ENCODE results near the gene TSEN54.

GRCh38 chr17:75491680-75492079 is 24.6 kb upstream of the TSEN54 start:
- TF ChIP-seq POLR2AphosphoS5 (IDR thresholded peaks at IDR 0.05; ENCODE audit: borderline replicate concordance, low read depth, low read length) (no peak), EZH2 (IDR thresholded peaks at IDR 0.05) (no peak), FOXP2 (optimal IDR thresholded peaks at IDR 0.05; ENCODE audit: control extremely low read depth, extremely low read length, insufficient read depth) (no peak)

All from SK-N-MC (cell line).